ENCODE results near the gene HSPG2. TPM values are rescaled to one million over a fixed set of nuclear protein-coding genes. Genes with fewer than 3 reads are reported as not detected.

The HSPG2 gene
- total RNA-seq, 1 donor from 2014 or later, result 1,732 TPM

GRCh38 chr1:21896652-21897532, 40.2 kb downstream of the HSPG2 start:
- Mint-ChIP-seq H3K4me1 (ENCODE audit: unreplicated experiment) (peaks cover 60% of the 10 kb centered on the region), H3K36me3 (ENCODE audit: low read depth, unreplicated experiment) (peaks cover 39% of the 10 kb centered on the region), H3K9me3 (ENCODE audit: unreplicated experiment) (no peaks in the 10 kb centered on the region), H3K27ac (ENCODE audit: unreplicated experiment) (peak overlapping the region; percentile 98), H3K27me3 (ENCODE audit: unreplicated experiment) (peaks cover 28% of the 10 kb centered on the region), H3K4me3 (ENCODE audit: unreplicated experiment) (peak overlapping the region; percentile 69)
- DNase-seq (ENCODE audit: low spot score), result peak; percentile 67
- TF ChIP-seq CTCF (IDR thresholded peaks at IDR 0.05; ENCODE audit: unreplicated experiment), result no peak

GRCh38 chr1:21896026-21896425, 41.1 kb downstream of the HSPG2 start:
- Mint-ChIP-seq H3K27ac (ENCODE audit: unreplicated experiment) (peak overlapping the region; percentile 98), H3K36me3 (ENCODE audit: low read depth, unreplicated experiment) (peaks cover 45% of the 10 kb centered on the region), H3K4me1 (ENCODE audit: unreplicated experiment) (peaks cover 52% of the 10 kb centered on the region), H3K9me3 (ENCODE audit: unreplicated experiment) (no peaks in the 10 kb centered on the region), H3K27me3 (ENCODE audit: unreplicated experiment) (peaks cover 27% of the 10 kb centered on the region), H3K4me3 (ENCODE audit: unreplicated experiment) (peak overlapping the region; percentile 69)
- no peak for DNase-seq (ENCODE audit: low spot score)
- TF ChIP-seq CTCF (IDR thresholded peaks at IDR 0.05; ENCODE audit: unreplicated experiment), result no peak

GRCh38 chr1:21894034-21894881, 42.9 kb downstream of the HSPG2 start:
- Mint-ChIP-seq H3K27ac (ENCODE audit: unreplicated experiment) (peak overlapping the region; percentile 92), H3K9me3 (ENCODE audit: unreplicated experiment) (no peaks in the 10 kb centered on the region), H3K4me1 (ENCODE audit: unreplicated experiment) (peaks cover 34% of the 10 kb centered on the region), H3K4me3 (ENCODE audit: unreplicated experiment) (peak overlapping the region; percentile 77), H3K27me3 (ENCODE audit: unreplicated experiment) (peaks cover 22% of the 10 kb centered on the region), H3K36me3 (ENCODE audit: low read depth, unreplicated experiment) (peaks cover 51% of the 10 kb centered on the region)
- DNase-seq (ENCODE audit: low spot score), result no peak
- no peak for TF ChIP-seq CTCF (IDR thresholded peaks at IDR 0.05; ENCODE audit: unreplicated experiment)

GRCh38 chr1:21893046-21893805, 43.9 kb downstream of the HSPG2 start:
- H3K36me3 Mint-ChIP-seq (ENCODE audit: low read depth, unreplicated experiment), result peaks cover 55% of the 10 kb centered on the region
- no peak for DNase-seq (ENCODE audit: low spot score)
- peaks cover 24% of the 10 kb centered on the region for H3K4me1 Mint-ChIP-seq (ENCODE audit: unreplicated experiment)
- peak overlapping the region; percentile 77 for H3K4me3 Mint-ChIP-seq (ENCODE audit: unreplicated experiment)
- no peak for TF ChIP-seq CTCF (IDR thresholded peaks at IDR 0.05; ENCODE audit: unreplicated experiment)
- H3K9me3 Mint-ChIP-seq (ENCODE audit: unreplicated experiment), result no peaks in the 10 kb centered on the region
- peak overlapping the region; percentile 92 for H3K27ac Mint-ChIP-seq (ENCODE audit: unreplicated experiment)
- peaks cover 24% of the 10 kb centered on the region for H3K27me3 Mint-ChIP-seq (ENCODE audit: unreplicated experiment)
